Trophoblast cell (in vitro differentiated cells and primary cell): ENCODE results near the gene TOX2.

Experiments
- DNase-seq, 2 donors: peaks; one replicate each; pipeline ENCODE4 v3.0.0-alpha.2; 2016
- H2AFZ ChIP-seq: 2 replicates; pipeline ENCODE4 v1.6.1; 2013; ENCODE audit warnings: low read length, moderate library complexity, mild to moderate bottlenecking; ENCODE audit not compliant: insufficient read depth, poor library complexity
- H2AK5ac ChIP-seq: 2 replicates; pipeline ENCODE4 v1.6.1; 2013; ENCODE audit warnings: mild to moderate bottlenecking, low read length
- H2BK120ac ChIP-seq: 2 replicates; pipeline ENCODE4 v1.6.1; 2013; ENCODE audit warnings: low read length, mild to moderate bottlenecking, moderate library complexity; ENCODE audit not compliant: insufficient read depth, poor library complexity
- H2BK12ac ChIP-seq: 2 replicates; pipeline ENCODE4 v1.6.1; 2013; ENCODE audit warnings: mild to moderate bottlenecking, low read length, moderate library complexity
- H2BK5ac ChIP-seq: 2 replicates; pipeline ENCODE4 v1.6.1; 2013; ENCODE audit warnings: low read length, low read depth, moderate library complexity, mild to moderate bottlenecking; ENCODE audit not compliant: poor library complexity
- H3K14ac ChIP-seq: 2 replicates; pipeline ENCODE4 v1.6.1; 2013; ENCODE audit warnings: mild to moderate bottlenecking, low read length
- H3K18ac ChIP-seq: 2 replicates; pipeline ENCODE4 v1.6.1; 2013; ENCODE audit warnings: mild to moderate bottlenecking, low read length
- H3K23ac ChIP-seq: 2 replicates; pipeline ENCODE4 v1.6.1; 2013; ENCODE audit warnings: low read length
- H3K27ac ChIP-seq: 2 replicates; pipeline ENCODE4 v1.5.1; 2013; ENCODE audit warnings: low read depth, mild to moderate bottlenecking, inconsistent platforms, low read length, moderate library complexity
- H3K27me3 ChIP-seq: 2 replicates; pipeline ENCODE4 v1.6.1; 2013; ENCODE audit warnings: inconsistent platforms, mild to moderate bottlenecking, low read length, moderate library complexity; ENCODE audit not compliant: insufficient read depth
- H3K36me3 ChIP-seq, 2 experiments: 1 replicate in 1 of 2; 2 replicates in 1 of 2; pipeline ENCODE4 v1.6.1; 2013; ENCODE audit warnings: low read length in 2 of 2, mild to moderate bottlenecking in 2 of 2, moderate library complexity in 1 of 2; ENCODE audit not compliant: insufficient read depth in 2 of 2, control insufficient read depth in 1 of 2
- H3K4ac ChIP-seq: 2 replicates; pipeline ENCODE4 v1.6.1; 2013; ENCODE audit warnings: low read depth, mild to moderate bottlenecking, low read length, moderate library complexity
- H3K4me1 ChIP-seq, 2 experiments: 1 replicate in 1 of 2; 2 replicates in 1 of 2; pipeline ENCODE4 v1.6.1; 2013; ENCODE audit warnings: low read length in 2 of 2, mild to moderate bottlenecking in 2 of 2, moderate library complexity in 1 of 2; ENCODE audit not compliant: insufficient read depth in 2 of 2, control insufficient read depth in 1 of 2
- H3K4me2 ChIP-seq: 2 replicates; pipeline ENCODE4 v1.6.1; 2013; ENCODE audit warnings: inconsistent platforms, mild to moderate bottlenecking, low read length, moderate library complexity
- H3K4me3 ChIP-seq: 2 replicates; pipeline ENCODE4 v1.5.1; 2013; ENCODE audit warnings: mild to moderate bottlenecking, low read depth, low read length, inconsistent platforms
- H3K79me1 ChIP-seq: one replicate; pipeline ENCODE4 v1.6.1; 2013; ENCODE audit warnings: low read length
- H3K79me2 ChIP-seq: 2 replicates; pipeline ENCODE4 v1.6.1; 2013; ENCODE audit warnings: low read length, mild to moderate bottlenecking; ENCODE audit not compliant: control insufficient read depth, insufficient read depth, poor library complexity
- H3K9ac ChIP-seq: 2 replicates; pipeline ENCODE4 v1.6.1; 2013; ENCODE audit warnings: mild to moderate bottlenecking, low read length
- H3K9me3 ChIP-seq: 2 replicates; pipeline ENCODE4 v1.6.1; 2013; ENCODE audit warnings: low read depth, mild to moderate bottlenecking, control low read depth, inconsistent platforms, low read length; ENCODE audit not compliant: insufficient read depth
- H4K12ac ChIP-seq: 2 replicates; pipeline ENCODE4 v1.6.1; 2013; ENCODE audit warnings: low read depth, mild to moderate bottlenecking, low read length, moderate library complexity
- H4K8ac ChIP-seq: 2 replicates; pipeline ENCODE4 v1.6.1; 2013; ENCODE audit warnings: low read depth, mild to moderate bottlenecking, low read length, moderate library complexity
- H4K91ac ChIP-seq: one replicate; pipeline ENCODE4 v1.6.1; 2013; ENCODE audit warnings: low read depth, mild to moderate bottlenecking, low read length, moderate library complexity
- WGBS: extraction: QIAGEN DNeasy Blood & Tissue Kit; methylation state at CpG from one replicate; pipeline ENCODE4 v1.1.7; 2013; ENCODE audit warnings: missing lambda C conversion rate; ENCODE audit not compliant: insufficient read length, insufficient coverage; ENCODE audit errors: extremely low coverage; 5-methylcytosine and 5-hydroxymethylcytosine counted together

TOX2 gene

GRCh38 chr20:44022464-44022863 lies 107.8 kb downstream of the TOX2 start:
- Histone ChIP-seq H3K4ac (no peak overlapping the region), H3K18ac (no peak overlapping the region), H2BK12ac (no peak overlapping the region), H3K4me2 (no peak overlapping the region), H2AFZ (no peak overlapping the region), H4K12ac (no peak overlapping the region), H3K27me3 (no peaks in the 10 kb centered on the region), H2BK120ac (no peak overlapping the region), H3K9ac (no peak overlapping the region), H3K4me3 (no peak overlapping the region), H3K23ac (no peak overlapping the region), H3K36me3 (no peaks in the 10 kb centered on the region), H3K79me2 (no peaks in the 10 kb centered on the region), H4K8ac (no peak overlapping the region), H4K91ac (no peak overlapping the region), H3K4me1 (no peaks in the 10 kb centered on the region), H3K9me3 (peaks cover 4% of the 10 kb centered on the region), H2AK5ac (no peak overlapping the region), H3K79me1 (no peaks in the 10 kb centered on the region), H2BK5ac (no peak overlapping the region), H3K14ac (no peak overlapping the region), H3K27ac (no peak overlapping the region)
- WGBS = no CpG with 5 or more reads among the region's 2 CpGs
- DNase-seq = no peak

- no peak overlapping the region for H3K27ac ChIP-seq
- no peak overlapping the region for H3K18ac ChIP-seq
- no peak overlapping the region for H3K23ac ChIP-seq
- no peak overlapping the region for H3K4me2 ChIP-seq
- H2AK5ac ChIP-seq = no peak overlapping the region
- no peak overlapping the region for H4K8ac ChIP-seq
- no peak overlapping the region for H2BK5ac ChIP-seq
- H4K91ac ChIP-seq = no peak overlapping the region
- no peak overlapping the region for H2BK12ac ChIP-seq
- no CpG with 5 or more reads among the region's 10 CpGs for WGBS
- H3K9ac ChIP-seq = no peak overlapping the region
- no peak overlapping the region for H2BK120ac ChIP-seq
- H3K4me3 ChIP-seq = no peak overlapping the region
- H3K79me2 ChIP-seq = no peaks in the 10 kb centered on the region
- H3K4ac ChIP-seq = no peak overlapping the region
- no peaks in the 10 kb centered on the region for H3K79me1 ChIP-seq
- no peak overlapping the region for H4K12ac ChIP-seq
- no peaks in the 10 kb centered on the region for H3K4me1 ChIP-seq
- no peaks in the 10 kb centered on the region for H3K36me3 ChIP-seq
- no peak for DNase-seq
- H3K9me3 ChIP-seq = peaks cover 4% of the 10 kb centered on the region
- no peaks in the 10 kb centered on the region for H3K27me3 ChIP-seq
- no peak overlapping the region for H2AFZ ChIP-seq
- no peak overlapping the region for H3K14ac ChIP-seq
Observed at GRCh38 chr20:44023515-44024371, 109.1 kb downstream of the TOX2 start.

DNA sequence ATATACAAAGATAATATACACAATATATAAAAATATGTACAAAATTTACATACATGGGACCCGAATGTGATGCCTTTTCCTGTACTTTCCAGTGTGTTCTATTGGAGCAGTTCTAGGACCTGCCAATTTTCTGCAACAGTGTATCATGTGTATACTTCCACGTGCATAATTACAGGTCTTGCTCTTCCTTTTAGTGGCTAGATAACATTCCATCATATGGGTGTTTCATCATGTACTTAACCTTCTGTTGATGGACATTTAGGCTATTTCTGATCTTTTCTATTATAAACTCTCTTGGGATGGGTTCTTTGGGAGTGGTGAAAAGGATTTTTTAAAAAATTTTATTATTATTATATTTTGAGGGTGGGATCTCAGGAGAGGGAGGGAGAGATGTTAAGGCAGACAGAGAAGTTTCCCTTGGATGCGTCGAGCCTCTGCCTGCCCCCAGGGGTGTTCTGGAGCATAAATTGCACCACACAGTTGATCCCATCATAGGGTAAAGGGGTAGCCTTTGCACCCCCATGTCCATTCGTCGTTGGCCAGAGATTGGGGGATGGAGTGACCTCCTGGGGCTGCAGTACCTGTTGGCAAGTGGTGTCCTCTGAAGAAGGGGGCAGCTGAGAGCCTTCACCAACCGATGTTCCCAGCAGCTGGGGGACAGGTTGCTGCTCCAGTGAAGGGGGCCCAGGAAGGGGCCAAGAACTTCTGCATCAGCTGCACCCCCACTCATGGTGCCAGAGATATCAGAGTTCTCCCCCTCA lies 110.3 kb downstream of the TOX2 start:
- H3K79me1 ChIP-seq = no peaks in the 10 kb centered on the region
- H3K27ac ChIP-seq = no peak overlapping the region
- H4K91ac ChIP-seq = no peak overlapping the region
- H3K14ac ChIP-seq = no peak overlapping the region
- no peaks in the 10 kb centered on the region for H3K27me3 ChIP-seq
- H3K4me1 ChIP-seq = no peaks in the 10 kb centered on the region
- no peak overlapping the region for H4K12ac ChIP-seq
- no peaks in the 10 kb centered on the region for H3K79me2 ChIP-seq
- H3K4me2 ChIP-seq = no peak overlapping the region
- H2AK5ac ChIP-seq = no peak overlapping the region
- no peaks in the 10 kb centered on the region for H3K36me3 ChIP-seq
- H2BK120ac ChIP-seq = no peak overlapping the region
- H2AFZ ChIP-seq = no peak overlapping the region
- peaks cover 2% of the 10 kb centered on the region for H3K9me3 ChIP-seq
- H2BK12ac ChIP-seq = no peak overlapping the region
- H3K4me3 ChIP-seq = no peak overlapping the region
- no peak for DNase-seq
- H4K8ac ChIP-seq = no peak overlapping the region
- H3K18ac ChIP-seq = no peak overlapping the region
- H3K9ac ChIP-seq = no peak overlapping the region
- WGBS = no CpG with 5 or more reads among the region's 7 CpGs
- H3K4ac ChIP-seq = no peak overlapping the region
- no peak overlapping the region for H3K23ac ChIP-seq
- no peak overlapping the region for H2BK5ac ChIP-seq

GRCh38 chr20:44025756-44026155 lies 111.1 kb downstream of the TOX2 start:
- Histone ChIP-seq H4K12ac (no peak overlapping the region), H4K91ac (no peak overlapping the region), H3K4me1 (no peaks in the 10 kb centered on the region), H2AFZ (no peak overlapping the region), H4K8ac (no peak overlapping the region), H3K18ac (no peak overlapping the region), H2BK120ac (no peak overlapping the region), H2BK5ac (no peak overlapping the region), H3K14ac (no peak overlapping the region), H2AK5ac (no peak overlapping the region), H3K4me2 (no peak overlapping the region), H3K9me3 (peaks cover 2% of the 10 kb centered on the region), H3K79me2 (no peaks in the 10 kb centered on the region), H3K79me1 (no peaks in the 10 kb centered on the region), H3K9ac (no peak overlapping the region), H2BK12ac (no peak overlapping the region), H3K4ac (no peak overlapping the region), H3K27ac (no peak overlapping the region), H3K27me3 (no peaks in the 10 kb centered on the region), H3K36me3 (no peaks in the 10 kb centered on the region), H3K4me3 (no peak overlapping the region), H3K23ac (no peak overlapping the region)
- no peak for DNase-seq
- no CpG with 5 or more reads among the region's 6 CpGs for WGBS
